NCI-H1694 treated with DMSO at 0.1 percent for 48 hours (cell line): ENCODE results near the gene IQUB.
"Not testable (repeated sequence)": the region's sequence is repeated elsewhere in the genome, so short reads cannot be mapped to it uniquely, and the experiment has no call there.

Experiments
- DNase-seq: peaks from one replicate; lab custom pipeline; 2025; lab: John Stamatoyannopoulos, UW

Gene IQUB

GRCh38 chr7:123534383-123535260, at the start of gene IQUB:
Gene IQUB, minus strand, starts transcription at chr7:123534595. Its CDS starts 22,255 bp downstream, at chr7:123512340.
- peak; percentile 83 for DNase-seq

- DNase-seq = no peak
Observed at GRCh38 chr7:123583821-123584220, 49.4 kb upstream of the IQUB start.

- DNase-seq = no peak
Observed at GRCh38 chr7:123581162-123581459, 46.7 kb upstream of the IQUB start.

GRCh38 chr7:123580406-123581161, 46.2 kb upstream of the IQUB start:
- DNase-seq = peak; percentile 44

- DNase-seq = no peak
Observed at GRCh38 chr7:123579416-123579815, 45.0 kb upstream of the IQUB start.

- no peak for DNase-seq
Observed at GRCh38 chr7:123573896-123574467, 39.6 kb upstream of the IQUB start.

GRCh38 chr7:123573341-123573740, 38.9 kb upstream of the IQUB start:
- DNase-seq = no peak

GRCh38 chr7:123571684-123572083, 37.3 kb upstream of the IQUB start:
- DNase-seq = no peak

- no peak for DNase-seq
Observed at GRCh38 chr7:123571187-123571586, 36.8 kb upstream of the IQUB start.

- peak; percentile 2 for DNase-seq
Observed at GRCh38 chr7:123570390-123571182, 36.2 kb upstream of the IQUB start.

- no peak for DNase-seq
Observed at GRCh38 chr7:123569352-123570010, 35.1 kb upstream of the IQUB start.

- no peak for DNase-seq
Observed at GRCh38 chr7:123562121-123562520, 27.7 kb upstream of the IQUB start.

GRCh38 chr7:123558289-123558874, 24.0 kb upstream of the IQUB start:
- DNase-seq = no peak

GRCh38 chr7:123557398-123558288, 23.2 kb upstream of the IQUB start, which contains the start of gene NDUFA5:
Gene NDUFA5, minus strand, starts transcription at chr7:123557818. Its CDS starts 23 bp downstream, at chr7:123557795.
- peak; percentile 98 for DNase-seq

GRCh38 chr7:123557016-123557397, 22.6 kb upstream of the IQUB start:
- no peak for DNase-seq

- DNase-seq = no peak
Observed at GRCh38 chr7:123555484-123555883, 21.1 kb upstream of the IQUB start.

GRCh38 chr7:123553159-123553558, 18.8 kb upstream of the IQUB start:
- DNase-seq = no peak

- no peak for DNase-seq
Observed at GRCh38 chr7:123552641-123553040, 18.2 kb upstream of the IQUB start.

- DNase-seq = not testable (repeated sequence)
Observed at GRCh38 chr7:123552134-123552533, 17.7 kb upstream of the IQUB start.

- no peak for DNase-seq
Observed at GRCh38 chr7:123548406-123548805, 14.0 kb upstream of the IQUB start.
